HepG2 (cell line): ENCODE measurements around the gene SEBOX.

Source experiments
- HCFC1 ChIP-seq: fragments of 150-350 bp; IDR thresholded peaks from 2 replicates; pipeline ENCODE4 v1.6.1; 2014; ENCODE audit warnings: low read depth, low read length
- NCOA1 ChIP-seq: sonication (generic); formaldehyde crosslinking; IDR thresholded peaks from 2 replicates; pipeline ENCODE4 v1.9.0; 2021; ENCODE audit warnings: missing genetic modification reagents
- POLR2A ChIP-seq, 2 experiments: IDR thresholded peaks; 2 replicates each; pipeline ENCODE4 v1.6.1; 2011; ENCODE audit warnings: low read depth in 2 of 2, low read length in 2 of 2, mild to moderate bottlenecking in 1 of 2, moderate library complexity in 1 of 2; ENCODE audit not compliant: insufficient read depth in 1 of 2
- PRPF4 ChIP-seq: fragments of 200-400 bp; formaldehyde crosslinking; IDR thresholded peaks from 2 replicates; pipeline ENCODE4 v1.6.1; 2016; ENCODE audit warnings: low read length, low read depth; ENCODE audit not compliant: poor library complexity, severe bottlenecking
- RAD21 ChIP-seq: fragments of 450-650 bp; formaldehyde crosslinking; IDR thresholded peaks from 2 replicates; pipeline ENCODE4 v1.5.0; 2020; ENCODE audit warnings: mild to moderate bottlenecking
- RBM39 ChIP-seq: fragments of 200-400 bp; formaldehyde crosslinking; IDR thresholded peaks from one replicate; pipeline ENCODE4 v1.6.1; 2018; ENCODE audit warnings: antibody characterized with exemption, mild to moderate bottlenecking, low read depth, low read length; ENCODE audit not compliant: poor library complexity, severe bottlenecking
- SALL1 ChIP-seq: sonication (generic); formaldehyde crosslinking; IDR thresholded peaks from 2 replicates; pipeline ENCODE4 v1.8.0; 2022; ENCODE audit warnings: mild to moderate bottlenecking, missing genetic modification reagents
- SP1 ChIP-seq, 2 experiments: fragments of 450-650 bp in 1 of 2; sonication (generic) in 1 of 2; formaldehyde crosslinking in 1 of 2; IDR thresholded peaks; 2 replicates each; pipeline versions ENCODE4 v1.4.0 to v1.6.1; 2016 to 2020; ENCODE audit warnings: missing genetic modification reagents in 1 of 2
- SP2 ChIP-seq: sonication (generic); formaldehyde crosslinking; IDR thresholded peaks from 2 replicates; pipeline ENCODE4 v1.5.1; 2020; ENCODE audit warnings: mild to moderate bottlenecking, missing genetic modification reagents
- XBP1 ChIP-seq: sonication (generic); formaldehyde crosslinking; IDR thresholded peaks from 2 replicates; pipeline ENCODE4 v1.5.0; 2020; ENCODE audit warnings: missing genetic modification reagents
- ZNF552 ChIP-seq: sonication (generic); formaldehyde crosslinking; IDR thresholded peaks from 2 replicates; pipeline ENCODE4 v1.9.0; 2022; ENCODE audit warnings: missing genetic modification reagents, mild to moderate bottlenecking, borderline replicate concordance
- TF ChIP-seq, protein P1 (sequence below): IDR thresholded peaks from 2 replicates; pipeline ENCODE4 v1.6.1; 2016; ENCODE audit warnings: low read depth, missing genetic modification reagents, missing compliant biosample characterization
- TF ChIP-seq, protein P2 (sequence below): sonication (generic); formaldehyde crosslinking; IDR thresholded peaks from 2 replicates; pipeline ENCODE4 v1.4.0; 2020; ENCODE audit warnings: missing genetic modification reagents

GRCh38 chr17:28381141-28381825 is 16.3 kb upstream of the SEBOX start:
- no peak for TF ChIP-seq PRPF4
- TF ChIP-seq, protein P1, sequence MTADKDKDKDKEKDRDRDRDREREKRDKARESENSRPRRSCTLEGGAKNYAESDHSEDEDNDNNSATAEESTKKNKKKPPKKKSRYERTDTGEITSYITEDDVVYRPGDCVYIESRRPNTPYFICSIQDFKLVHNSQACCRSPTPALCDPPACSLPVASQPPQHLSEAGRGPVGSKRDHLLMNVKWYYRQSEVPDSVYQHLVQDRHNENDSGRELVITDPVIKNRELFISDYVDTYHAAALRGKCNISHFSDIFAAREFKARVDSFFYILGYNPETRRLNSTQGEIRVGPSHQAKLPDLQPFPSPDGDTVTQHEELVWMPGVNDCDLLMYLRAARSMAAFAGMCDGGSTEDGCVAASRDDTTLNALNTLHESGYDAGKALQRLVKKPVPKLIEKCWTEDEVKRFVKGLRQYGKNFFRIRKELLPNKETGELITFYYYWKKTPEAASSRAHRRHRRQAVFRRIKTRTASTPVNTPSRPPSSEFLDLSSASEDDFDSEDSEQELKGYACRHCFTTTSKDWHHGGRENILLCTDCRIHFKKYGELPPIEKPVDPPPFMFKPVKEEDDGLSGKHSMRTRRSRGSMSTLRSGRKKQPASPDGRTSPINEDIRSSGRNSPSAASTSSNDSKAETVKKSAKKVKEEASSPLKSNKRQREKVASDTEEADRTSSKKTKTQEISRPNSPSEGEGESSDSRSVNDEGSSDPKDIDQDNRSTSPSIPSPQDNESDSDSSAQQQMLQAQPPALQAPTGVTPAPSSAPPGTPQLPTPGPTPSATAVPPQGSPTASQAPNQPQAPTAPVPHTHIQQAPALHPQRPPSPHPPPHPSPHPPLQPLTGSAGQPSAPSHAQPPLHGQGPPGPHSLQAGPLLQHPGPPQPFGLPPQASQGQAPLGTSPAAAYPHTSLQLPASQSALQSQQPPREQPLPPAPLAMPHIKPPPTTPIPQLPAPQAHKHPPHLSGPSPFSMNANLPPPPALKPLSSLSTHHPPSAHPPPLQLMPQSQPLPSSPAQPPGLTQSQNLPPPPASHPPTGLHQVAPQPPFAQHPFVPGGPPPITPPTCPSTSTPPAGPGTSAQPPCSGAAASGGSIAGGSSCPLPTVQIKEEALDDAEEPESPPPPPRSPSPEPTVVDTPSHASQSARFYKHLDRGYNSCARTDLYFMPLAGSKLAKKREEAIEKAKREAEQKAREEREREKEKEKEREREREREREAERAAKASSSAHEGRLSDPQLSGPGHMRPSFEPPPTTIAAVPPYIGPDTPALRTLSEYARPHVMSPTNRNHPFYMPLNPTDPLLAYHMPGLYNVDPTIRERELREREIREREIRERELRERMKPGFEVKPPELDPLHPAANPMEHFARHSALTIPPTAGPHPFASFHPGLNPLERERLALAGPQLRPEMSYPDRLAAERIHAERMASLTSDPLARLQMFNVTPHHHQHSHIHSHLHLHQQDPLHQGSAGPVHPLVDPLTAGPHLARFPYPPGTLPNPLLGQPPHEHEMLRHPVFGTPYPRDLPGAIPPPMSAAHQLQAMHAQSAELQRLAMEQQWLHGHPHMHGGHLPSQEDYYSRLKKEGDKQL = no peak
- TF ChIP-seq SP2 (CRISPR knock-in tag) = no peak
- no peak for TF ChIP-seq XBP1 (CRISPR knock-in tag)
- TF ChIP-seq RBM39 = no peak
- TF ChIP-seq SP1 (IDR thresholded peaks at IDR 0.05) = no peak
- TF ChIP-seq SP1 (CRISPR knock-in tag; IDR thresholded peaks at IDR 0.05) = no peak
- no peak for TF ChIP-seq RAD21 (CRISPR knock-in tag)
- TF ChIP-seq POLR2A (IDR thresholded peaks at IDR 0.05; ENCODE audit: insufficient read depth in 1 of 2, low read depth in 2 of 2, low read length in 2 of 2) = no peak
- TF ChIP-seq ZNF552 = no peak
- no peak for TF ChIP-seq NCOA1
- TF ChIP-seq HCFC1 = no peak
- TF ChIP-seq, protein P2, sequence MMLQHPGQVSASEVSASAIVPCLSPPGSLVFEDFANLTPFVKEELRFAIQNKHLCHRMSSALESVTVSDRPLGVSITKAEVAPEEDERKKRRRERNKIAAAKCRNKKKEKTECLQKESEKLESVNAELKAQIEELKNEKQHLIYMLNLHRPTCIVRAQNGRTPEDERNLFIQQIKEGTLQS = no peak
- no peak for TF ChIP-seq SALL1 (CRISPR knock-in tag)
